NCI-H524 (cell line): ENCODE data around the gene DCDC2B.
"Not testable (repeated sequence)": the region's sequence is repeated elsewhere in the genome, so short reads cannot be mapped to it uniquely, and the experiment has no call there.

Experiments used
- DNase-seq, 2 experiments: peaks; one replicate each; lab custom pipeline; 2025; lab: John Stamatoyannopoulos, UW

The DCDC2B gene

GRCh38 chr1:32208891-32209328 lies at the start of gene DCDC2B:
Gene DCDC2B (plus strand): TSS chr1:32209089. CDS start chr1:32209094, 5 bp downstream.
- peak; percentile 92 to 96 for DNase-seq

- no peak for DNase-seq
Observed at GRCh38 chr1:32159189-32159588, 49.7 kb upstream of the DCDC2B start.

GRCh38 chr1:32163405-32163804 lies 45.5 kb upstream of the DCDC2B start:
- no peak for DNase-seq

- DNase-seq: not testable (repeated sequence)
Observed at GRCh38 chr1:32165633-32166032, 43.3 kb upstream of the DCDC2B start.

GRCh38 chr1:32170991-32171390 lies 37.9 kb upstream of the DCDC2B start:
- DNase-seq: no peak

- DNase-seq: no peak
Observed at GRCh38 chr1:32172621-32173245, 36.2 kb upstream of the DCDC2B start.

GRCh38 chr1:32178380-32179192 lies 30.3 kb upstream of the DCDC2B start:
- no peak for DNase-seq

- no peak for DNase-seq
Observed at GRCh38 chr1:32179193-32179442, 29.8 kb upstream of the DCDC2B start.

GRCh38 chr1:32179443-32180185 lies 29.3 kb upstream of the DCDC2B start, which contains the start of gene TXLNA:
Gene TXLNA (plus strand): TSS chr1:32179675. CDS start chr1:32180346, 671 bp downstream.
- peak; percentile 71 to 87 for DNase-seq

- DNase-seq: peak; percentile 2 to 21
Observed at GRCh38 chr1:32180186-32181060, 28.5 kb upstream of the DCDC2B start.

- DNase-seq: no peak
Observed at GRCh38 chr1:32181065-32181464, 27.8 kb upstream of the DCDC2B start.

- DNase-seq: no peak
Observed at GRCh38 chr1:32181563-32181962, 27.3 kb upstream of the DCDC2B start.

GRCh38 chr1:32182060-32182459 lies 26.8 kb upstream of the DCDC2B start:
- no peak for DNase-seq

GRCh38 chr1:32184650-32185049 lies 24.2 kb upstream of the DCDC2B start:
- DNase-seq: no peak

- DNase-seq: no peak
Observed at GRCh38 chr1:32186077-32186476, 22.8 kb upstream of the DCDC2B start.

- no peak for DNase-seq
Observed at GRCh38 chr1:32186491-32186890, 22.4 kb upstream of the DCDC2B start.

- no peak for DNase-seq
Observed at GRCh38 chr1:32187850-32188249, 21.0 kb upstream of the DCDC2B start.

GRCh38 chr1:32192220-32192948 lies 16.5 kb upstream of the DCDC2B start:
- no peak for DNase-seq

GRCh38 chr1:32194984-32195383 lies 13.9 kb upstream of the DCDC2B start:
- no peak for DNase-seq

GRCh38 chr1:32195531-32195930 lies 13.4 kb upstream of the DCDC2B start:
- DNase-seq: no peak
